Measurements from ENCODE around the gene FGB.

- TF ChIP-seq CTCF (conservative IDR thresholded peaks at IDR 0.05 in 1 of 2, IDR thresholded peaks at IDR 0.05 in 1 of 2; ENCODE audit: extremely low read depth in 1 of 2, insufficient read depth in 1 of 2, low read depth in 1 of 2, low read length in 2 of 2) (no peak), EZH2 (IDR thresholded peaks at IDR 0.05; ENCODE audit: borderline replicate concordance, low read length) (no peak)
Observed at GRCh38 chr4:154559141-154559493, 3.7 kb upstream of the FGB start.

Data from mammary epithelial cell (primary cell).